Left forelimb (tissue), 1 donor: ENCODE results near the gene SLC1A3.

Experiments
- DNase-seq: peaks from one replicate; pipeline ENCODE4 v3.0.0-alpha.2; 2018; ENCODE audit warnings: low spot score

SLC1A3 gene

DNA sequence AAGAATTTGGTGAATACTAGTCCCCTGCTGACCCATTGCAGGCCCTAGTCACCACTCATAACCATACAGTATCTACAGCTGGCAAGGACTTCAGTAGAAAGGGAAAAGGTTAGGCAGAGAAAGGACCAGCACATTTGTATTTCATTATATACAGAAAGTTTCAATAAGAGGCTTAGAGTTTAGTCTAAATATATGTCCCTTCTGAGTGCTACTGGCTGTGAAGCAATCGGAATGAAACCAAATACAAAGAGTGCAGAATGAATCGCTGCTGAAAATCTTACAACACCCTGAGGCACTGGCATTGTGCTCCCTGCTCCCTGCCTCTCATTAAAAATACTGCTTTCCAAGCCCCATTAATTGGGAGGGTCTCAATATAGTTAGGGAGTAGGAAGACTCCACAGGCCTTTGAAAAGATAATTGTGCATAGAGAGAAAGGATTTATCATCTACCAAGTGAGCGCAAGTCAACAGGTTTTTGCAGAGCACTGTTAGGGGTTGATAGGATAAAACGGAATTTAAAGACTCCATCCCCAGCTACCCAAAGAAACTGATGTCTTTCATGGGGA is 110.8 kb downstream of the SLC1A3 start:
- DNase-seq: no peak

DNA sequence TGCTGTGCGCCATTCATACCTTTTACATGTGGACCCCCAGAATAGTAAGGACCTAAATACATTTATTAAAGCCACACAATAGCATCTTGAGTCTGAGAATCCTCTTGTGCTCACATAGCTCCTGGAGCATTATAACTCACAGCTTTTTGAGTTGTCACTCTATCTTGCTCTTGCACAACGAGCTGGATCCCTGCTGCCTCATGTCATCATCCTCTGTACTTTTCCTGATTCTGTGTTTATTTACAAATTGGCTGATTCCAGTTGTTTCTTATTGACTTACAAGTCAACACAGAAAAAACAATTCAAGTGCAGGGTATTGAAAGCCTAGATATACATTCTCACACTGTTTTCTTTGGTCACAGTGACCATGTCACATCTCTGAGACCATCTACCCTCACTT is 112.9 kb downstream of the SLC1A3 start:
- DNase-seq: no peak

DNA sequence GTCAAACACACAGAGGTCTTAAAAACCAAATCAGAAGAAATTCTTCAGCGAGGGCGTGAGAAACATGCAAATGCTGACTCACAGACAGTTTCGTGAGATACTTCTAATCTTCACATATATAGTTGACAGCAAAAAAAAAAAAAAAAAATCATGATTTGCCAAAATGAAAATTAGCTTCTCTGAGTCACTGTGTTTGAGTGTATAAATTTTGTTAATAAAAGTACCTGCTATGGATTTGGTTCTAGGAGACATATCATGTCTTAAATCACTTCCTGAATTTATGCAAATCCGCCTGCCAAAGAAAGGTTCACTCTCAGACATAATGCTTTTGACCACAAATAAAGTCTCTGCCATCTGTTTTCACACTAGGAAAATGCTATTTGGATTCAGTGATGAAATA is 114.3 kb downstream of the SLC1A3 start:
- DNase-seq: no peak

DNA sequence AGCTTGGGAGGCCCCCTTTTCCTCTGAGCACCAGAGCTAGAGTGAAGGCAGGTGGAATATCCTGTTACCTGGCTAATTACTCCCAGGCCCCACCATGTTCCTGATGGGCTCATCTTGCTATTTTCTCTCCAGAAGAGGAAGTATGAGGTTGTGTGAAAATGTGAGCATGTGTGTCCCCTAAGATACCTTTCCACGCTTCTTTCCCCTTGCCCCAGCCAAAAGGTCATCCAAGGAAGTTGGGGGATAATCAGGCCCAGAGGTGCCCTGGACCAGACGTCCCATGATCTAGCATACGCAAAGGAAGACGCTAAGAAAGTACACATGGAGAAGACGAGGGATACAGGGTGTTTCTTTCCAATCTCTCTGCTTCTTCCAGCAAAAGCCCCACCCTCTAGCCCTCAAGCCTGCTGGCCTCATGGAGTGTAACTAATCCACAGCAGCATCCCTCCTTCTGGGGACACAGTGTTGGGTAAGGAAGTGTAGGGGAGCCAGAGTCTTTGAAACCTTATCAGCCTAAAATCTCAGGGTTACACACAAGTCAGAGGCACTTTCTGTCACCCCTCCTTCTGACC is 115.3 kb downstream of the SLC1A3 start:
- DNase-seq: no peak

DNA sequence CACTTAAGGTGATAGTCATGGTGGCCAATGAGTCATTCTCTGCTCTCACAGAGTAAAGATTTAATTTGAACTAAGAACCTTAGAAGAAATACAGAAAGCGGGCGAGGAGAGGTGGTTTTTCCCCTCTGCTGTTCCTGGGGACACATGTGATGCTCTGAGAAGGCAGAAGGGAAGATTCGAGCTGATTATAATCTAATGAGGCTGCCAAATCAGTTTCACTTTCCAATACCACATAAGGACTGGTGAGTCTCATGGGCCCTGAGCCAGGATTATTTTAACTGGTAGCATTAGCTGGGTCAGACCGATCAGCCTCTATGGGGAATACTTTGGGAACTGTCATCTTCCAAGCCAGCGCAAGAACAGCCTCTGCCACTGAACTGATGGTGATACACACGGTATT is 116.5 kb downstream of the SLC1A3 start:
- DNase-seq: no peak

DNA sequence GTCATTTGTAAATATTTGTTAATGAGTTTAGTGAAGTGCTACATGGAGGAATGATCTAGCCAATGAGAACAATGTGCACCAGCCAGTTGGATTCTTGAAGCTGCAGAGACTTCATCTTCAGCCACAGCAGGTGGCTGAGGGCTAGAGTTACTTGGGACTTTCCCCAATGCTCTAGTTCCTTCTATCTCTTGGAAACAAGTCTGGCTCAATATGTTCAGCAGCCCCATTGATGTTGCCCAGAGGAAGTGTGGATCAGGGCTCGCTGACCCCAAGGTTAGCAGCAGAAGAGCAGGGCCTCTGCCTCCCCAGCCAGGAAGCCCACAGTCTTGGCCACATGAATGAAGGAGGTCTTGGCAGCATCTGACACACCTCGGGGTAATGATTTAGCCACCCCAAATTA is 117.5 kb downstream of the SLC1A3 start:
- DNase-seq: no peak

DNA sequence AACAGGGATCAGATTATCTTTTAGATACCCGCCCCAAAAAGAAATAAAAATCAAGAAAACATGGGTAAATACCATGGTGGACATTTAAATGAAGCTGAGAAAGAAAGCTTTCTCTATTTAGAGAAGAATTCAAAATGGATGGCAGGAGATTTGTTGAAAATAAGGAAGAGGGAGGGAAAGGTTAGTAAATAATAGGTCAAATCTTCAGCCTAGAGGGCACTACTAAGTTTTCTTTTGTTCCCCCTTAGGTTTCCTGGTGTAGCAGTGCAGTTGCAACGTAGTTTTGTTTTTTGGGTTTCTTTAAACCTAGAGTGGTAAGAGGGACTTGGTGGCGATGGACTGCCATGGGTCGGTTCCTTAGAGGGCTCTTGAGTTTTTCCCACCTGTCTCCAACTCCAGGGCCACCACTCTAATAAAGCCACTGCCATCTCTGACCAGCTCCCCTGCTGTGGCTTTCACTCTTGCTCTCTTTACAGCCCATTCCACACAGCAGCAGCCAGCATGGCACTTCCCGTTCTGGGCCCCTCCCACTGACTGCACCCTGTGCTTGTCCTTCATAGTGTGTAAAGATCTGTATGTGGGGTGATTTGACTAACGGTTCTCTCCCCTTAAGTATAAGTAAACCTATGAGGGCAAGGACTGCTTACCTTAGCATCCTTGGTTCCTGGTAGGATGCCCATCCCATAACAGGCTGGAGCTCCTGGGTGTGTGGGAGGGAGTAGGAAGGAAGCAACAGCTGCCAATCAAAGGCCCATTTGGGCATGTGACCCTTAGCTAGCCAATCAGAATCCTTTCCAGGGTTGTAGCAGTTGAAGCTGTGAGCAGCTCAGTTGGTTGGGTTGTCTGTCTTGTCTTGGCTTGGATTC is 118.3 kb downstream of the SLC1A3 start:
- DNase-seq: no peak

DNA sequence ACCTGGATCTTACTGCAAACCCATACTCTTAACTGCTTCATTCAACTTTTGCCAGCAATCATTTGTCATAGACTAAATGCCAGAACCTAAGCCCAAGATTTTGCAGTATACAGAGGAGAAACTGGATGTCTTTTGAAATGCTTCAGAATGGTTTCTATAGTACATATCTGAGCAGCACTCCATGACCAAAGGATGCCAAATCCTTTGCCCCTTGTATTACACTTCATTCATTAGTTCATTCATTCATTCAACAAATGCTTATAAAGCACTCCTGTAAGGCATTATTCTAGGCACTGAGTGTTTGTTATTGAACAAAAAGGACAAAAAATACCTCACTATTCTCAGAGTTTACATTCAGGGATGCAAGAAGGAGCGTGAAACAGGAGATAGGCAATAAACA is 119.9 kb downstream of the SLC1A3 start:
- no peak for DNase-seq

DNA sequence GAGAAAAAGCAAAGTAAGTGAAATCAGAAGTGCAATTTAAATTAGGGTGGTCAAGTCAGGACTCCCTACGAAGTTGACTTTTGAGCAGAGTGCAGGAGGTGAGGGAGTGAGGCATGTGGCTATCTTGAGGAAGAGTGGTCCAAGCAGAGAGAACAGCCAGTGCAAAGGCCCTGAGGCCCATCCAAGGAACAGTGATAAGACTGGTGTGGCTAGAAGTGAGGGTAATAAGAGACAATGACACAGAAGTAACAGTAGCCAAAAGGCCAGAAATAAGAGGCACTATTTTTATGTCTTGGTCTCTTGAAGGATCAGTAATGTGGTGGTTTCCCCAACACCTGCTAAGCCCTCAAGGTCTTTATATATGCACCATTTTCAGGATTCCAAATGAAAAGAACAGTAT is 120.4 kb downstream of the SLC1A3 start:
- DNase-seq: no peak

DNA sequence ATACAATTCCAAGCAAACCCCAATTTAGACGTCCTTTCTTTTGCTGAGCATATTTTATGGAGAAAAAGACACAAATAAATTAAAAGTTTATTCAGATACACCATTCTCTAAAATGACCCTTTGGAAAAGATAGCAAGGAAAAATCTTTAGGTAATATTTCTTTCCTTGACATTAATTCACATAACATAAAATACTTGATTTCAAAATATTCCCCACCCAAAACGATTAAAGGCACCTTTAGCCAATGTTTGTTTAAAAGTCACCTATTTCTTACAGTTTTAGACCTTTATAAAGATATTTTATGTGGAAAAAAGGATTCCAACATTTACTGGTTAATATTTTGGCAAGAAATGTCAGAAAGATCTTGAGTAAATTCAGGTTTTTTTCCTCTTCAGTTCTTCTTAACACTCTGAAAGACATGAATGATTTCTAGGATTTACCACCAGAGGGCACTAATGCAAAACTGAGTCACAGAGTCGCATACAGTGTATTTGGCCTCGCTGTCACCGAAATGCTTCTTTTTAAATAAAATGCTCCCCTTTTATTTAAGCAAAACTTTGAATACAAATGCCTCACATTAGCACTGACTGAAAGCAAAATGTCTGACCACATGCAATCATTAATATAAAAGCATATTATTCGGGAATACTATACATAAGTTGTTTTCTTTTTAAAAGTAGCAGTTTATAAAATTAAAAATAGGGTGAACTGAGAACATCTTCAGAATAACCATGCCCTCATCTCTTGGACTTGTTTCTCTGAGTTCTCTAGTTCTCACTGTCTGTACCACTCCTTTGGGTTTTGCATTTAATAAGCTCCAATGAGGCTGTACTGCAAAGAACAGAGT is 122.5 kb downstream of the SLC1A3 start:
- DNase-seq: no peak

DNA sequence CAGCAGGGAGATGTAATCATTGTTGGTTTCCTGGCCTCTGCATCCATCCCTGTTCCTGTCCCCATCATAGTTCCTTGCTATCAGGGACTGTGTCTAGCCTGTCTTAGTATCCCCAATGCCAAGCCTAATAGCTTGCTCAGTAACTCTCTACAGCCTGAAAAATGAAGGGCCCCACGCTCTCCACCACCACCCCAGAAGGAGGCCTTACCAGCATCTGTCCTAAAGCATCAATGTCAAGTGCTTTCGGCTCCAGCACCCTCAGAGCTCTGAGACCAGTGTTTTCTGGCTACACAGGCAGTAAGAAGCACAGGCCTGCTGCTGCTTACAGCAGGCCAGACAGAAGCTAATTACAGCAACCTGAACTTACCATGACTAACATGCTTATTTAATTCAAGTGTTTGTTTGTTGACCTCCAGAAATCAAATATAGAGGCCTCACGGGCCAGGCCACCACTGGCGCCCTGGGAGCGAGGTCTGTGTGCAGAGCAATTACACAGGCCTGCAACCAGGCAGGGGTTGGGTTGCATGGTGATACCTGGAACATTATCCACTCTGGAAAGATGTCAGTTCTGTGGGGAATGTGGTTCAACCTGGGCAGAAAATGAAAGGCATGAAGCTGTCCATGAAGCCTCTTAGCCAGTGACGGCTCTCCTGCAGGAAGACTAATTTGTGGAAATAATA is 124.3 kb downstream of the SLC1A3 start:
- DNase-seq: no peak

DNA sequence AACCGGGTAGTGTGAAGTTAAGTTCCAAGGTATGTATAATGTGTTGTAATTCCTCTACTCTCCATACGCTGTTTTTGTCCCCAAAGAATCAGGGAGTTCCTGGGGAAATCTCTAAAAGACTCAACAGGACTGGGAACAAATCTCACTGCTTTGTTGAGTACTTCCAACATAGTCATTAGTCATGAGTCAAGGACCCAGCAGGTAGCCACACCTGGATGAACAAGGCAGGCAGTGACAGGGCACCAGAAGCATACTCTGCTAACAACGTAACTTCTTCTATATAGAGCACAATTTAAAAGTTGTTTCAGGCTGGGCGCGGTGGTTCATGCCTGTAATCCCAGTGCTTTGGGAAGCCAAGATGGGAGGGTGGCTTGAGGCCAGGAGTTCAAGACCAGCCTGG is 126.8 kb downstream of the SLC1A3 start:
- DNase-seq: no peak

DNA sequence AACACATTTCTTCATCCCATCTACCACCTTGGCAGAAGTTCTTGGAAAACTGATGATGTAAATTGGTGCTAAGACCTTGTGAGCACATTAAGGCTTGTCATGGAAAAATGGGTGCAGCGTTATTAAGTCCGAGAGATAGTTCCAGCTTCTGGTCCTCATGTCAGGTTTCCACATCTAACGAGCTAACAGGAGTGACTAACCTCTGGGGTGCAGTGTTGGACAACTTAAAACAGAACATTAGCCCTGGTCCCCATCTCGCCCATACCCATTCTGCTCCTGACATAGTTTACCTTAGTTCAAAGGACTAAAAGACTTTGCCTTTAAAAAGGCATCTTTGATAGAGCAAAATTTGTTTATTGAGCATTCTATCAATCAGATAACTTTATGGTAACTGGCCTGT is 128.0 kb downstream of the SLC1A3 start:
- no peak for DNase-seq

DNA sequence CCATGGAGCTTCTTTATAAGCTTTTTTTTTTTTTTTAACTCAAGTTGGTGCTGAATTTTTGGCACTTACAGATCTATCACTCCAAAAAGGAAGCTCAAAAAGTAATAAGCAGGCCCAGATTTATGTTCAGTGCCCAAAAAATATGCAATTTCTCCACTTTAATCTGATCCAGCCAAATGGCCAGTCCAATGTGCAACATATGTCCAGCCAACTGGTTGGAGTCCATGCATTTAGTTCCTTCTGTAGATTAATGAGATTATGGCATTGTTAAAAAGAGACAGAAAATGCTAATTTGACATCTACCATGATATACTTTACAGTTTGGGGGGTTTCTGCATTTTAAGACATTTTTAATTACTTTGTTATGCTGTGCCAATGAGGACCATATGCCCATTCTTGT is 129.5 kb downstream of the SLC1A3 start:
- no peak for DNase-seq
